Endothelial cell of umbilical vein (primary cell): ENCODE results near the gene CLPTM1L. TPM values are rescaled to one million over a fixed set of nuclear protein-coding genes. Genes with fewer than 3 reads are reported as not detected.

Experiments
- BruUV-seq: library from RNA; stranded (reverse); fragments of 400-500 nt; replicated peaks from 2 replicates; lab custom pipeline; 2021; lab: Mats Ljungman, UMichigan
- CTCF ChIA-PET: fragments of 300-600, 350-600 bp; sonication (Branson Sonifier 250); formaldehyde crosslinking; loops from one replicate; lab custom pipeline; 2021; ENCODE audit warnings: antibody characterized with exemption, inconsistent platforms; lab: Charles Lee
- POLR2A ChIA-PET: fragments of 300-600, 350-600 bp; sonication (Branson Sonifier 250); formaldehyde crosslinking; loops from one replicate; lab custom pipeline; 2021; ENCODE audit warnings: antibody characterized with exemption, inconsistent platforms; lab: Charles Lee
- DNase-seq: peaks from one replicate; pipeline ENCODE4 v3.0.0-alpha.2; 2011; ENCODE audit warnings: low read depth, low spot score
- FAIRE-seq: peaks from 2 replicates; lab custom pipeline; 2011; peaks lifted over from hg19 to GRCh38; lab: Jason Lieb, UNC
- H2AFZ ChIP-seq: 2 replicates; pipeline ENCODE4 v1.6.0; 2012; ENCODE audit warnings: low read depth, low read length, control low read depth, inconsistent platforms
- H3K27ac ChIP-seq: 2 replicates; pipeline ENCODE4 v1.5.1; 2011; ENCODE audit warnings: low read depth, mild to moderate bottlenecking, control low read depth, low read length, moderate library complexity; ENCODE audit not compliant: insufficient read depth
- H3K27me3 ChIP-seq, 2 experiments: 2 replicates each; pipeline versions ENCODE4 v1.6.0 to v1.6.1; 2011; ENCODE audit warnings: low read length in 2 of 2, mixed read lengths in 1 of 2; ENCODE audit not compliant: control insufficient read depth in 2 of 2, insufficient read depth in 2 of 2
- H3K36me3 ChIP-seq, 2 experiments: 2 replicates in 1 of 2; 3 replicates in 1 of 2; pipeline ENCODE4 v1.5.1; 2011; ENCODE audit warnings: low read length in 2 of 2, mild to moderate bottlenecking in 1 of 2, moderate library complexity in 1 of 2; ENCODE audit not compliant: control insufficient read depth in 2 of 2, insufficient read depth in 2 of 2; ENCODE audit errors: extremely low read depth in 1 of 2
- H3K4me1 ChIP-seq: 3 replicates; pipeline ENCODE4 v1.5.1; 2011; ENCODE audit warnings: mild to moderate bottlenecking, low read length; ENCODE audit not compliant: control insufficient read depth, insufficient read depth; ENCODE audit errors: extremely low read depth
- H3K4me2 ChIP-seq: 2 replicates; pipeline ENCODE4 v1.6.1; 2011; ENCODE audit warnings: low read length, control low read depth, mixed read lengths; ENCODE audit not compliant: insufficient read depth
- H3K4me3 ChIP-seq, 3 experiments: fragments of 200-600 bp in 1 of 3; sonication (generic), shearing (Covaris generic) in 1 of 3; replicated peaks in 1 of 3; 2 replicates each; pipeline ENCODE4 v1.5.1; 2011 to 2016; ENCODE audit warnings: control low read depth in 3 of 3, low read length in 3 of 3, mild to moderate bottlenecking in 2 of 3, inconsistent platforms in 1 of 3, low read depth in 1 of 3, moderate library complexity in 1 of 3; ENCODE audit not compliant: insufficient read depth in 1 of 3
- H3K79me2 ChIP-seq: 2 replicates; pipeline ENCODE4 v1.6.0; 2012; ENCODE audit warnings: low read length, inconsistent platforms; ENCODE audit not compliant: control insufficient read depth, insufficient read depth
- H3K9ac ChIP-seq: replicated peaks from 2 replicates; pipeline ENCODE3; 2011; ENCODE audit warnings: low read length, control low read depth; ENCODE audit not compliant: insufficient read depth; ENCODE audit errors: extremely low read depth
- H3K9me1 ChIP-seq: replicated peaks from 3 replicates; pipeline ENCODE4 v1.6.0; 2011; ENCODE audit warnings: mild to moderate bottlenecking, low read length; ENCODE audit not compliant: control insufficient read depth, insufficient read depth; ENCODE audit errors: extremely low read depth
- H3K9me3 ChIP-seq: replicated peaks from 2 replicates; pipeline ENCODE4 v1.5.1; 2012; ENCODE audit warnings: low read length, inconsistent platforms; ENCODE audit not compliant: control insufficient read depth, insufficient read depth
- H4K20me1 ChIP-seq: replicated peaks from 2 replicates; pipeline ENCODE3; 2011; ENCODE audit warnings: mild to moderate bottlenecking, low read length; ENCODE audit not compliant: control insufficient read depth, insufficient read depth; ENCODE audit errors: extremely low read depth
- CTCF ChIP-seq, 2 donors: IDR thresholded peaks; 1 replicate in 1 of 2; 2 replicates in 1 of 2; pipeline ENCODE4 v1.5.1; 2011; ENCODE audit warnings: low read length in 2 of 2, mild to moderate bottlenecking in 2 of 2, moderate library complexity in 2 of 2, control low read depth in 1 of 2, inconsistent platforms in 1 of 2, low read depth in 1 of 2; ENCODE audit not compliant: insufficient read depth in 1 of 2; ENCODE audit errors: extremely low read depth in 1 of 2
- EZH2 ChIP-seq: IDR thresholded peaks from 2 replicates; pipeline ENCODE4 v1.6.1; 2012; ENCODE audit warnings: borderline replicate concordance, low read depth, mild to moderate bottlenecking, moderate library complexity, low read length, inconsistent platforms; ENCODE audit not compliant: severe bottlenecking
- FOS ChIP-seq: IDR thresholded peaks from 2 replicates; pipeline ENCODE4 v1.6.1; 2011; ENCODE audit warnings: mild to moderate bottlenecking, low read length, moderate library complexity, borderline replicate concordance; ENCODE audit not compliant: insufficient read depth
- GATA2 ChIP-seq: IDR thresholded peaks from 2 replicates; pipeline ENCODE4 v1.7.0; 2011; ENCODE audit warnings: low read depth, mild to moderate bottlenecking, moderate library complexity, mixed read lengths, low read length; ENCODE audit not compliant: insufficient read length, insufficient read depth
- JUN ChIP-seq: IDR thresholded peaks from 2 replicates; pipeline ENCODE4 v1.6.1; 2011; ENCODE audit warnings: borderline replicate concordance, low read depth; ENCODE audit not compliant: insufficient read length, insufficient read depth
- MAX ChIP-seq: IDR thresholded peaks from 2 replicates; pipeline ENCODE4 v1.6.1; 2011; ENCODE audit not compliant: insufficient read depth, insufficient read length
- MYC ChIP-seq: IDR thresholded peaks from one replicate; pipeline ENCODE4 v1.6.1; 2011; ENCODE audit warnings: mild to moderate bottlenecking, low read depth, low read length
- POLR2A ChIP-seq: IDR thresholded peaks from 2 replicates; pipeline ENCODE4 v1.6.1; 2012; ENCODE audit warnings: low read depth, mild to moderate bottlenecking, control low read depth, low read length
- POLR2AphosphoS5 ChIP-seq: IDR thresholded peaks from 2 replicates; pipeline ENCODE4 v1.6.1; 2012; ENCODE audit warnings: low read depth, mild to moderate bottlenecking, control low read depth, low read length, moderate library complexity; ENCODE audit not compliant: insufficient read depth
- dilution Hi-C: fragments of 300-500 bp; cut with MboI; formaldehyde crosslinking; loops from one replicate; pipeline ENCODE4 v1.15.0; 2019; ENCODE audit warnings: low sequenced_read_pairs; ENCODE audit not compliant: extremely low pct_ligation_motif_present
- intact Hi-C: fragments of 100-400 bp; cut with micrococcal nuclease; formaldehyde crosslinking; loops from one replicate; pipeline ENCODE4 v1.10.0; 2022
- polyA plus RNA-seq, 4 experiments: library from polyadenylated mRNA; depleted of rRNA in 3 of 4; stranded (reverse) in 3 of 4; unstranded in 1 of 4; fragments of >200 nt; gene quantifications; 2 replicates each; pipeline versions ENCODE4 v1.2.1 to v1.2.3, GENCODE V29; 2011 to 2012; ENCODE audit warnings: missing spikeins in 1 of 4
- total RNA-seq: library from RNA; stranded (reverse); gene quantifications from 2 replicates; pipeline ENCODE4 v1.2.3, GENCODE V29; 2021

The CLPTM1L gene
- total and polyA plus RNA-seq, 2 donors (not counting 3 experiments of a cell fraction or from before 2014, with no cell fraction given) = 116 to 191 TPM

DNA sequence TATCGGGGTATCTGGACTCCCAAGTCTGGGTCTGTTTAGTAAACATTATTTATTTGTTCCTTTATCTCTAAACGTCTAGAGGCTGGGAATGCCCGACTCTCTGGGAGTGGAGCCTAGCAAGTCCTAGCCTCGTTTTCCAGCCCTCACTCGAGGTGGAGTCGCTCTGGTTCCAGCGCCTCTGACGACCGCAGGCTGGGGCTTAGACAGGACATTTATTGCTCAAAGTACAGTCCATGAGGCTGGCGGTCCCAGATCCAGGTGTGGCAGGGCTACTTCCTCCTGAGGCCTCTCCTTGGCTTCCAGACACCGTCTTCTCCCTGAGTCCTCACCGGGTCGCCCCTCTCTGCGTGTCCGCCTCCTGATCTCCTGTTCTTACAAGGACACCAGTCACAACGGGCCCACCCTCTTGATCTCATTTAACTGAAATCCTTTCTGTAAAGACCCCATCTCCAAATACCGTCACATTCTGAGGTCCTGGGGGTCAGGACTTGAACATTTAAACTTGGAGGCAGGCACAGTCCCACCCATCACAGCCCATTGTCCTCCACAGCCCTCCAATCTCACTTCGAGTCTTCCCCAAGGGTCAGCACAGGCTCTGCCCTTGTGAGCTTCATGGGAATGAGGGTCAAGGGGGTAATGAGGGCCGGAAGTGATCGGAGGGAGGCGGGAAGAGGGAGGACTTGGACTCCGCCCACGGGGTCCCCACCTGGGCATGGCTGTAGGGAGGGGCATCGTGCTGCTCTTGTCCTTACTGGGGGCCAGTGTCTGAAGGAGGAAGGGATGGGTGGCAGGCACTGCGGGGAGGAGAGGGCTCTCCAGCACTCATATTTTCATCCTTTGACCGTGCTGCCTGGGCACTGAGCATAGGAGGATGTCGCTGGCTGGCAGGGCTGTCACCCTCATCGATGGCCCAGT, 12.2 kb upstream of the CLPTM1L start:
- CTCF ChIA-PET = no interaction called here
- Histone ChIP-seq H4K20me1 (no peaks in the 10 kb centered on the region), H3K79me2 (no peaks in the 10 kb centered on the region), H2AFZ (no peak overlapping the region), H3K27ac (no peak overlapping the region), H3K27me3 (peaks cover 2 to 5% of the 10 kb centered on the region in 2 experiments), H3K36me3 (no peaks in the 10 kb centered on the region), H3K9me1 (no peaks in the 10 kb centered on the region), H3K4me2 (no peak overlapping the region), H3K4me3 (no peak overlapping the region), H3K4me1 (no peaks in the 10 kb centered on the region), H3K9ac (no peak overlapping the region), H3K9me3 (no peaks in the 10 kb centered on the region)
- POLR2A ChIA-PET = no interaction called here
- TF ChIP-seq MAX (no peak), MYC (no peak), EZH2 (no peak), JUN (no peak), POLR2A (no peak), FOS (no peak), GATA2 (no peak), POLR2AphosphoS5 (no peak), CTCF (IDR thresholded peaks at IDR 0.05; ENCODE audit: extremely low read depth in 1 of 2, insufficient read depth in 1 of 2, low read depth in 1 of 2, low read length in 2 of 2) (no peak)
- dilution Hi-C loops (no loop called here), intact Hi-C loops (no loop called here)
- no TSS peak for BruUV-seq
- DNase-seq (no peak), FAIRE-seq (no peak)
